ENCODE measurements around the gene FOXC1. TPM values are rescaled to one million over a fixed set of nuclear protein-coding genes. Genes with fewer than 3 reads are reported as not detected.

Gene FOXC1
- total and polyA plus RNA-seq, 10 of the 15 experiments (the other 5 are each of a cell fraction or from before 2014, with no cell fraction given) = 0.13 to 1.5 (median 0.48) TPM; not detected in 2

DNA sequence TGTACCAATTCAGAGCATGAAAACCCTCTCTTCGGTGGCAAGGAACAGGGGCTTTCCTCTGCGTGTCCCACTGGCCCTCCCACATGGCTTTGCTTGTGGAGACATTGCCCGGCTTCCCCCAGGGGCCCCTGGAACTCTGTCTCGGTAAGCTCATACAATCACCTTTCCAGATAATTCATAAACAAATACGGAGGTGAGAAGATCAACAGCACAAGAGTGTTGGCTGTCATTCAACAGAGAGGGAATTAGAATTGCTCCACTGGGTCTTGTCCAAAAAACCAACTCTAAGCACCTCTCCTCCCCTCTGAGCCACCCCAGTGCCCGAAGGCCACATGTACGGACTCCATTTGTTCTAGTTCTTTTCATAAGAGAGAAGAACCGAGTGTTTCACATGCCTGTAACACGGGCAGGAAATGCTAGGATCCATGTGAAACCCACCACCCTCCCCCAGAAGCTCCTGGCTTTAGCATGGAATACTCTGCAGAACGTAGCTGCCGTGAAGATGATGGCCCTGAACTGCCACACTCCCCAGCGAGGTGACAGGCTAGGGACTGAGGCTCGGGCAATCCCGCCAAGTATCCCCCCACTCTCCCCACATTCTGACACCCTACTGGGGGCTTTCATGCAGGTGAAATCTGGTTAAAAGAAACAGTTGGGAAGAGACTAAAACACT, 24.6 kb upstream of the FOXC1 start:
- H2AFZ ChIP-seq (ENCODE audit: control insufficient read depth, low read depth, low read length) = no peak overlapping the region
- FAIRE-seq (no peak), DNase-seq (ENCODE audit: low read depth, low spot score) (no peak), ATAC-seq (no peak)
- in situ Hi-C loops (cut with MboI) (loop anchor here (5.0 to 25.0 kb wide), 2 partner anchors 1052 to 1352 kb away; no protein-coding TSS in a partner anchor), intact Hi-C loops (cut with micrococcal nuclease; ENCODE audit: unreplicated experiment) (no loop called here)
- H3K4me3 ChIP-seq = no peak overlapping the region
- ChIA-PET CTCF (no interaction called here), RAD21 (ENCODE audit: unreplicated experiment) (no interaction called here), POLR2A (no interaction called here), SMC1A (ENCODE audit: uncharacterized antibody, unreplicated experiment) (interaction anchor here (0.6 kb wide), 2 partner anchors 184 to 519 kb away, joined by 3 to 4 read pairs; no protein-coding TSS in a partner anchor)
- no peak overlapping the region for H3K4me2 ChIP-seq (ENCODE audit: control insufficient read depth, insufficient read depth)
- TF ChIP-seq CHD1 (IDR thresholded peaks at IDR 0.05; ENCODE audit: low read depth, low read length) = no peak
- TF ChIP-seq ZSCAN29 (IDR thresholded peaks at IDR 0.05) = no peak
- TF ChIP-seq NR2C2 (IDR thresholded peaks at IDR 0.05; ENCODE audit: borderline replicate concordance, control insufficient read depth, insufficient read length, low read depth) = no peak
- no peak for TF ChIP-seq GABPA (IDR thresholded peaks at IDR 0.05; ENCODE audit: low read depth)
- no peak for TF ChIP-seq SMARCA5 (IDR thresholded peaks at IDR 0.05)
- no peak for TF ChIP-seq SIN3A (IDR thresholded peaks at IDR 0.05; ENCODE audit: low read depth, low read length)
- TF ChIP-seq ZNF24 (IDR thresholded peaks at IDR 0.05) = no peak
- TF ChIP-seq PAX5 (IDR thresholded peaks at IDR 0.05; ENCODE audit: borderline replicate concordance, low read depth, low read length) = no peak
- no peaks in the 10 kb centered on the region for H3K79me2 ChIP-seq (ENCODE audit: control insufficient read depth, insufficient read depth, low read length)
- 35% methylated on average over 14 of the region's 14 CpGs for WGBS (ENCODE audit: insufficient coverage, insufficient replicate concordance, low lambda C conversion rate, missing lambda C conversion rate)
- no peaks in the 10 kb centered on the region for H3K36me3 ChIP-seq (ENCODE audit: control insufficient read depth in 2 of 2, insufficient read depth in 2 of 2, low read length in 1 of 2)
- H3K9ac ChIP-seq (ENCODE audit: control insufficient read depth, insufficient read depth, low read length) = no peak overlapping the region
- no peak overlapping the region for H3K27ac ChIP-seq (ENCODE audit: control insufficient read depth, insufficient read depth)
- peaks cover 0 to 1% of the 10 kb centered on the region in 2 experiments; a peak in 1 of 4 replicates for H3K27me3 ChIP-seq (replicated peaks in 1 of 2; ENCODE audit: control insufficient read depth in 2 of 2, insufficient read depth in 2 of 2, low read length in 1 of 2)
- H3K4me1 ChIP-seq (ENCODE audit: control insufficient read depth, insufficient read depth, low read length) = no peaks in the 10 kb centered on the region
- H3K9me3 ChIP-seq (replicated peaks; ENCODE audit: control insufficient read depth, insufficient read depth, low read length) = no peaks in the 10 kb centered on the region
- H4K20me1 ChIP-seq (ENCODE audit: control insufficient read depth, insufficient read depth) = no peaks in the 10 kb centered on the region
- no TSS peak for BruUV-seq (replicated peaks)

DNA sequence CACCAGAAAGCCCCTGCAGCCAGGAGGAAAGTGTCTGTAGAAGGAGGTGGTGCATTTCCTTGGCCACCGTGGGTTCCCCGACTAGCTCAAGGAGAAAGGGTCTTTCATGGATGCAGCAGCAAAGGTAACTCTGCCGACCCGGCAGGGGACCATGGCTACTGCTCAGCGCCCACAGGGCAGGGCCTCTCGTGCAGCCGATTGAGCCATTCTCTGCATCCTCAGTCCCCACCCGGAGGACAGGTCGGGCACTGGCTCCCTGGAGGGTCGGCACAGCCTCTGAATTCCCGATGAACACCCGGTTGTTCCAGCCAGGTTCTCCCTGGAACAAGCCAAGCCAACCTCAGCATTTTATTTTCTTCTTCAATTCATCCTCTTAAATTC, 24.1 kb upstream of the FOXC1 start:
- Histone ChIP-seq H3K36me3 (ENCODE audit: control insufficient read depth in 2 of 2, insufficient read depth in 2 of 2, low read length in 1 of 2) (no peaks in the 10 kb centered on the region), H3K4me1 (ENCODE audit: control insufficient read depth, insufficient read depth, low read length) (no peaks in the 10 kb centered on the region), H3K4me3 (no peak overlapping the region), H3K9ac (ENCODE audit: control insufficient read depth, insufficient read depth, low read length) (no peak overlapping the region), H3K27me3 (replicated peaks in 1 of 2; ENCODE audit: control insufficient read depth in 2 of 2, insufficient read depth in 2 of 2, low read length in 1 of 2) (peaks cover 0 to 1% of the 10 kb centered on the region in 2 experiments; a peak in 1 of 4 replicates), H2AFZ (ENCODE audit: control insufficient read depth, low read depth, low read length) (no peak overlapping the region), H3K79me2 (ENCODE audit: control insufficient read depth, insufficient read depth, low read length) (no peaks in the 10 kb centered on the region), H3K4me2 (ENCODE audit: control insufficient read depth, insufficient read depth) (no peak overlapping the region), H3K27ac (ENCODE audit: control insufficient read depth, insufficient read depth) (no peak overlapping the region), H3K9me3 (replicated peaks; ENCODE audit: control insufficient read depth, insufficient read depth, low read length) (no peaks in the 10 kb centered on the region), H4K20me1 (ENCODE audit: control insufficient read depth, insufficient read depth) (no peaks in the 10 kb centered on the region)
- no peak for FAIRE-seq
- no peak for DNase-seq (ENCODE audit: low read depth, low spot score)
- intact Hi-C loops (cut with micrococcal nuclease; ENCODE audit: unreplicated experiment) (no loop called here), in situ Hi-C loops (cut with MboI) (loop anchor here (5.0 to 25.0 kb wide), 2 partner anchors 1052 to 1352 kb away; no protein-coding TSS in a partner anchor)
- ChIA-PET SMC1A (ENCODE audit: uncharacterized antibody, unreplicated experiment) (interaction anchor here (0.6 kb wide), 1 partner anchor 518 kb away, joined by 3 read pairs; no protein-coding TSS in a partner anchor), POLR2A (no interaction called here), RAD21 (ENCODE audit: unreplicated experiment) (no interaction called here), CTCF (no interaction called here)
- no TSS peak for BruUV-seq (replicated peaks)
- 68% methylated on average over 12 of the region's 12 CpGs for WGBS (ENCODE audit: insufficient coverage, insufficient replicate concordance, low lambda C conversion rate, missing lambda C conversion rate)
- no peak for ATAC-seq
- TF ChIP-seq FOXK2 (IDR thresholded peaks at IDR 0.05) = no peak
- no peak for TF ChIP-seq PML (IDR thresholded peaks at IDR 0.05; ENCODE audit: low read length)
- TF ChIP-seq CREB1 (IDR thresholded peaks at IDR 0.05; ENCODE audit: low read depth) = no peak
- no peak for TF ChIP-seq JUNB (IDR thresholded peaks at IDR 0.05)
- no peak for TF ChIP-seq EZH2 (IDR thresholded peaks at IDR 0.05; ENCODE audit: borderline replicate concordance, control insufficient read depth, low read depth, low read length)
- TF ChIP-seq SIX5 (IDR thresholded peaks at IDR 0.05; ENCODE audit: low read depth, low read length, severe bottlenecking) = no peak
- TF ChIP-seq YBX1 (IDR thresholded peaks at IDR 0.05) = no peak
- TF ChIP-seq, protein P1, sequence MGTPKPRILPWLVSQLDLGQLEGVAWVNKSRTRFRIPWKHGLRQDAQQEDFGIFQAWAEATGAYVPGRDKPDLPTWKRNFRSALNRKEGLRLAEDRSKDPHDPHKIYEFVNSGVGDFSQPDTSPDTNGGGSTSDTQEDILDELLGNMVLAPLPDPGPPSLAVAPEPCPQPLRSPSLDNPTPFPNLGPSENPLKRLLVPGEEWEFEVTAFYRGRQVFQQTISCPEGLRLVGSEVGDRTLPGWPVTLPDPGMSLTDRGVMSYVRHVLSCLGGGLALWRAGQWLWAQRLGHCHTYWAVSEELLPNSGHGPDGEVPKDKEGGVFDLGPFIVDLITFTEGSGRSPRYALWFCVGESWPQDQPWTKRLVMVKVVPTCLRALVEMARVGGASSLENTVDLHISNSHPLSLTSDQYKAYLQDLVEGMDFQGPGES (IDR thresholded peaks at IDR 0.05) = no peak
- no peak for TF ChIP-seq BMI1 (IDR thresholded peaks at IDR 0.05; ENCODE audit: borderline replicate concordance)

Data from GM12878 (cell line).